Breast epithelium (tissue), 4 donors: ENCODE measurements around the gene ERF. TPM values are rescaled to one million over a fixed set of nuclear protein-coding genes. Genes with fewer than 3 reads are reported as not detected.
A peak's percentile ranks its signal among the peaks of the same experiment; 100 is the strongest.
"Not testable (repeated sequence)": the region's sequence is repeated elsewhere in the genome, so short reads cannot be mapped to it uniquely, and the experiment has no call there.

Experiments used
- DNase-seq, 2 donors: peaks; one replicate each; pipeline ENCODE4 v3.0.0-alpha.2; 2019; ENCODE audit warnings: low spot score in 2 of 2
- H3K27ac ChIP-seq, 2 donors: fragments of 200-600 bp; sonication (generic) in 1 of 2; one replicate each; pipeline ENCODE4 v1.5.1; 2016 to 2019; ENCODE audit warnings: mild to moderate bottlenecking in 1 of 2
- H3K27me3 ChIP-seq, 2 donors: fragments of 200-600 bp; sonication (generic) in 1 of 2; one replicate each; pipeline versions ENCODE4 v1.5.1 to v1.6.0; 2017 to 2019; ENCODE audit warnings: control low read depth in 1 of 2, mild to moderate bottlenecking in 1 of 2
- H3K36me3 ChIP-seq: fragments of 200-600 bp; one replicate; pipeline ENCODE4 v1.5.1; 2019
- H3K4me1 ChIP-seq, 2 donors: fragments of 200-600 bp; sonication (generic); one replicate each; pipeline ENCODE4 v1.5.1; 2016 to 2019; ENCODE audit warnings: control low read depth in 1 of 2
- H3K4me3 ChIP-seq, 3 donors: fragments of 200-600 bp; sonication (generic); 1 replicate in 2 of 3; 2 replicates in 1 of 3; pipeline ENCODE4 v1.5.1; 2016 to 2019; ENCODE audit warnings: mild to moderate bottlenecking in 3 of 3, moderate library complexity in 2 of 3
- H3K9me3 ChIP-seq, 2 donors: fragments of 200-600 bp; sonication (generic) in 1 of 2; one replicate each; pipeline ENCODE4 v1.5.1; 2016 to 2019; ENCODE audit warnings: control low read depth in 1 of 2
- POLR2A ChIP-seq: fragments of 450-650 bp; IDR thresholded peaks from one replicate; pipeline ENCODE4 v1.6.1; 2016; ENCODE audit warnings: antibody characterized with exemption, mild to moderate bottlenecking, moderate library complexity
- POLR2AphosphoS5 ChIP-seq, 3 donors: sonication (generic); formaldehyde crosslinking; IDR thresholded peaks; one replicate each; pipeline ENCODE4 v1.6.1; 2017; ENCODE audit warnings: antibody characterized with exemption in 3 of 3
- intact Hi-C: fragments of 100-400 bp; cut with DNase I; formaldehyde crosslinking; loops from one replicate; pipeline ENCODE4 v1.15.1; 2023; ENCODE audit warnings: low total_unique reads
- total RNA-seq, 3 donors: library from RNA; depleted of rRNA; stranded (reverse); fragments of >200 nt; gene quantifications; one replicate each; pipeline ENCODE4 v1.1.0, GENCODE V29; 2016
- TF ChIP-seq, protein P1 (sequence below), 3 donors: fragments of 450-650 bp; IDR thresholded peaks; one replicate each; pipeline ENCODE4 v1.5.1; 2016 to 2017; ENCODE audit warnings: antibody characterized with exemption in 3 of 3, mild to moderate bottlenecking in 3 of 3, moderate library complexity in 3 of 3

ERF gene
- total RNA-seq, 3 donors from 2014 or later = 11.4 to 38.6 (median 24.3) TPM

DNA sequence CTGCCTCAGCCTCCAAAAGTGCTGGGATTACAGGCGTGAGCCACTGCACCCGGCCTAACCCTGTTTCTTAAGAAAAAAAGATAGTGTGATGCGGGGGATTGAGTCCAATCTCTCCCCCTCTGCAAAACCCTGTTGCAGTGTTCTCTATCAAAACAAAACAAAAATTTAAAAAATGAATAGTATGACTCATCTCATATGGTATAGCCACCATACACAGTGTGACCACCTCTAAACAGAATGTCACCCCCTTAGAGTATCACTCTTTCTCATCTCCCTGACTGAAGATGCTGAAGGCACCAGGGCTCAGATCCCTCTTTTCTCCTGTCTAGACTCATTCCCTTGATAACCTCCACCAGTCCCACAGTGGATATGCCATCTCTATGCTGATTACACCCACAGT lies 6.8 kb upstream of the ERF start:
- intact Hi-C loops = no loop called here
- Histone ChIP-seq H3K4me3 (no peak overlapping the region), H3K36me3 (no peaks in the 10 kb centered on the region), H3K27ac (no peak overlapping the region), H3K27me3 (no peaks in the 10 kb centered on the region), H3K4me1 (peaks cover 0 to 2% of the 10 kb centered on the region in 2 donors), H3K9me3 (no peaks in the 10 kb centered on the region)
- TF ChIP-seq POLR2A (no peak), POLR2AphosphoS5 (IDR thresholded peaks at IDR 0.05) (no peak)
- TF ChIP-seq, protein P1, sequence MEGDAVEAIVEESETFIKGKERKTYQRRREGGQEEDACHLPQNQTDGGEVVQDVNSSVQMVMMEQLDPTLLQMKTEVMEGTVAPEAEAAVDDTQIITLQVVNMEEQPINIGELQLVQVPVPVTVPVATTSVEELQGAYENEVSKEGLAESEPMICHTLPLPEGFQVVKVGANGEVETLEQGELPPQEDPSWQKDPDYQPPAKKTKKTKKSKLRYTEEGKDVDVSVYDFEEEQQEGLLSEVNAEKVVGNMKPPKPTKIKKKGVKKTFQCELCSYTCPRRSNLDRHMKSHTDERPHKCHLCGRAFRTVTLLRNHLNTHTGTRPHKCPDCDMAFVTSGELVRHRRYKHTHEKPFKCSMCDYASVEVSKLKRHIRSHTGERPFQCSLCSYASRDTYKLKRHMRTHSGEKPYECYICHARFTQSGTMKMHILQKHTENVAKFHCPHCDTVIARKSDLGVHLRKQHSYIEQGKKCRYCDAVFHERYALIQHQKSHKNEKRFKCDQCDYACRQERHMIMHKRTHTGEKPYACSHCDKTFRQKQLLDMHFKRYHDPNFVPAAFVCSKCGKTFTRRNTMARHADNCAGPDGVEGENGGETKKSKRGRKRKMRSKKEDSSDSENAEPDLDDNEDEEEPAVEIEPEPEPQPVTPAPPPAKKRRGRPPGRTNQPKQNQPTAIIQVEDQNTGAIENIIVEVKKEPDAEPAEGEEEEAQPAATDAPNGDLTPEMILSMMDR (IDR thresholded peaks at IDR 0.05) = no peak
- DNase-seq = no peak

DNA sequence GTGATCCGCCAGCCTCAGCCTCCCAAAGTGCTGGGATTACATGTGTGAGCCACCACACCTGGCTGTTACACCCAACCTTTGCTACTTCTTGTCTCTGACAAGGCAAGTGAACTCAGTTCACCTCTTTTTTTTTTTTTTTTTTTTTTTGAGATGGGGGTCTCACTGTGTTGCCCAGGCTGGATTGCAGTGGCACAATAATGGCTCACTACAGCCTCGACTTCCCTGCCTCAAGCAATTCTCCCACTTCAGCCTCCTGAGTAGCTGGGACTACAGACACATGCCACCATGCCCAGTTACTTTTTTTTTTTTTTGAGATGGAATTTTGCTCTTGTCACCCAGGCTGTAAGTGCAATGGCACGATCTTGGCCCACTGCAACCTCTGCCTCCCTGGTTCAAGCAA lies 2.9 kb upstream of the ERF start:
- H3K27me3 ChIP-seq, H3K36me3 ChIP-seq, H3K4me3 ChIP-seq, H3K27ac ChIP-seq, intact Hi-C loops, DNase-seq, H3K4me1 ChIP-seq, H3K9me3 ChIP-seq: not testable (repeated sequence)

DNA sequence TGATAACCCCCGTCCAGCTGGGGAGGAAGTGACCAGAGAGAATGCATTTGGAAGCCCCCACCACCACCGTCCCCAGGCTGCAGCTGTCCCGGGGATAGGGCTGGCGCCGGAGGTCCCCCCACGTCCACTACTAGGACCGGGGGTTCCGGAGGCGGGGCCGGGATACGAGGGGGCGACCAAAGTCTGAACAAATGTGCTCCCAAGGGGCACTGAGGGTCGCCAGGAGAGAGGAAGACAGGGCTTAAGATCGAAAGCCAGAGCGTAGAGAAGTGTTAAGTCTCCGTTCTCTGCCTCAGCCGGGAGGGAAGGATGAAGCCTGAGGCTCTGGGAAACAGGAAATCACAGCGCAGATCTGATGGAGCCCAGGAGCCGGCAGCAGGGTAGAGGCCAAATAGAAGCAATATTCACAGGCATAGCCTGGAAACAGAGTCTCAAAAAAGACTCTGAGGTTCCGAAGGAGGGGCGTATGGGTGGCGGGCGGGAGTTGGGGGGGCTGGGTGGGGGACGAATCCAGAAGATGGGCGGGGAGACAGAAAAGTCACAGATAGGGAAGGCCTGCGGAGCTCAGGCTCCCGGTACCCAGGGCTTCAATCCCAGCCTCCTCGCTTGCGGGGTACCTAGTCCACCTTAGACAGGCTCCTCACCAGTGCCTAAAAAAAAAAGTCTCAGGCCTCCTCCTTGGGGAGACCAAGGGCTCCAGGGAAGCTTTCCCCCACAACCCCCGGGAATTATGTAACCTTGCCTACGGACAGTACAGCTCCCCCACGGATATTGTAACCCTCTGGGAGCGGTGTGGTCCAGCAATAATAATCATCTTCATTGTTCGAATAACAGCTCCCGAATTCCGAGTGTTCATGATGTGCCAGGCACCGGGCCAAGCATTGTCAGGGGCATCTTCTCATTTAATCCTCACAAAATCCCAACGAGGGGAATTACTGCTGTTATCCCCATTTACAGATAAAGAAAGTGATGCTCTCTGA lies 1.1 kb upstream of the ERF start:
- peak in 1 of 2 donors; percentile 58 for DNase-seq
- peak overlapping the region; percentile 100 for H3K27ac ChIP-seq
- intact Hi-C loops = no loop called here

DNA sequence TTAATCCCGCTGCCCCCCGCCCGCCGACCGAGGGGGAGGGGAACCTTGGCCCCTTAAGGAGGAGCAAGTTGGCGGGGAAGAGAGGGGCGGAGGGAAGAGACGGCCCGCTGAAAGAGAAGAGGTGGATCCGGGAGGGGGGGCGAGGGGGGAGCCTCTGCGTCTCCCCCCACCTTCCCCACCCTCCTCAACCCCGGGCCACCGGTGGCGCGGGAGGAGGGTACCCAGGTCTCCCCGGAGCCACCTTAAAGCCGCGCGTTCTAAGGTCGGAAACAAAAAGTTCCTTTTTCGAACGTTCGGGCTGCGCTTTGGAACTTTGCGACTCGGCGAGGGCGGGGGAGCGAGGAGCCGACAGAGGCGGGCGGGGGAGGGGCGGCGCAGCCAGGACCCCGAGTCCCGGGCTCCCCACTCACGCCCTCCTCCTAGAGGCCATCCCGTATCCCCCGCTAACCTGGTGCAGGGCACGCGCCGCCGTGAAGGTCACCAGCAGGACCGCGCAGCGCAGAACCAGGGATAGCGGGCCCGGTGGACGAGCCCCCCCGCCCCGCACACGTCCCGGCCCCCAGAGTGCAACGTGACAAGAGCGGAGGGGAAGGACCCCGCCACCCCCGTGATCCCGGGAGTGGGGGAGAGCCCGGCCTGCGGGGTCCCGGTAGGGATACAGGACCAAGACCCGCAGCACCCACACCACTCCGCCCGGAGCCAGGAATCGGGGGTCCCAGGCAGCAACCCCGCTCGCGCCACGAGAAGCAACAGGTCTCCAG lies 659 bp downstream of the ERF start:
- TF ChIP-seq POLR2AphosphoS5 (IDR thresholded peaks at IDR 0.05) (peak in 1 of 3 donors; percentile 60), POLR2A (no peak)
- TF ChIP-seq, protein P1 (IDR thresholded peaks at IDR 0.05) = peak in 2 of 3 donors; percentile 8 to 12
- Histone ChIP-seq H3K36me3 (no peaks in the 10 kb centered on the region), H3K27me3 (no peaks in the 10 kb centered on the region), H3K4me1 (peaks cover 18 to 28% of the 10 kb centered on the region in 2 donors), H3K4me3 (peak overlapping the region; percentile 88 to 99 (median 98)), H3K9me3 (no peaks in the 10 kb centered on the region), H3K27ac (peak overlapping the region; percentile 100)
- intact Hi-C loops = no loop called here
- DNase-seq = peak; percentile 69 to 76

More for the DNA sequence above, 1.1 kb upstream of the ERF start:
- Histone ChIP-seq H3K4me1 (peaks cover 18 to 19% of the 10 kb centered on the region in 2 donors), H3K4me3 (peak overlapping the region; percentile 88 to 99 (median 98)), H3K27me3 (no peaks in the 10 kb centered on the region), H3K36me3 (no peaks in the 10 kb centered on the region), H3K9me3 (no peaks in the 10 kb centered on the region)
- TF ChIP-seq POLR2A = no peak
- peak in 2 of 3 donors; percentile 8 to 34 for TF ChIP-seq POLR2AphosphoS5 (IDR thresholded peaks at IDR 0.05)

DNA sequence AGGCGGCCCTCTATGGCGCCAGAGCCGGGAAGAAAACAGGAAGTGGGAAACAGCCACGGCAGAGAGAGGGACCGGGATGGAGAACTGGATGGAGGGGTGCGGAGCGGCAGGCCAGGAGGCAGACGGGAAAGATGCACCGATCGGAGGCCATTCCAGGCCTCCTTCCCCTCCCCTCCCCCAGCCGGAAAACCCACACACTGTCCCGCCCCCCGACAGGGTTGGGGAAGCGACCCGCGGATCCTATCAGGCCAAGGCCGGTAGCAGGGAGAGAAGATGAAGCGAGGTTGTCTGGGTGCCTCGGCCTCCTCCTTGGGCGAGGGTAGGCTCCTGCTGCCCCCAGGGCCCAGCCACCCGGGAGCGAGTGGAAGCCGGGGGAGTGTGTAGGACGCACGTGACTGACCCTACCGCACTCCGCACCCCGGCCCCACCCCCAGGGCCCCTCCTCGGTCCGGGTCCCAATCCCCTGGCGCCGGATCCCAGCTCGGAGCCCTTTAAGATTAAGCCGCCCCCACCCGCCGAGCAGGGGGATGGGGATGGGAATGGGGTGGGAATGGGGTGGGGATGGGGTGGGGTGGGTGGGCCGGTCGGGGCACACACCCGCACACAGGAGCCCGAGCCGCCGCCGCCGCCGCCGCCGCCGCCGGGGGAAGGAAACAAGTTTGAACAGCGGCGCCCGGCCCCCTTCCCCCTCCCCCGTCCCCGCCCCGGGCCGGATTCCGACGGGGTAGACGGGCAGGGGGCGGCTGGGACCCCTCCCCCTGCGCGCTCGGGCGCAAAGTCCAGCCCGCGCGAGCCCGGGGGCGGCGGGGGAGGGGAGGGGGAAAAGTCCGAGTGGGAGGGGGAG lies 1.5 kb downstream of the ERF start:
- H3K36me3 ChIP-seq = no peaks in the 10 kb centered on the region
- peak in 1 of 2 donors; percentile 66 for DNase-seq
- peak overlapping the region; percentile 88 to 99 (median 98) for H3K4me3 ChIP-seq
- H3K27me3 ChIP-seq = no peaks in the 10 kb centered on the region
- H3K4me1 ChIP-seq = peaks cover 18 to 28% of the 10 kb centered on the region in 2 donors
- TF ChIP-seq POLR2AphosphoS5 (IDR thresholded peaks at IDR 0.05) = peak in 2 of 3 donors; percentile 22 to 48
- TF ChIP-seq, protein P1 (IDR thresholded peaks at IDR 0.05) = no peak
- peak; percentile 37 for TF ChIP-seq POLR2A
- intact Hi-C loops = no loop called here
- no peaks in the 10 kb centered on the region for H3K9me3 ChIP-seq
- H3K27ac ChIP-seq = peak overlapping the region; percentile 100
